Measurements from ENCODE around the gene TRIM72. TPM values are rescaled to one million over a fixed set of nuclear protein-coding genes. Genes with fewer than 3 reads are reported as not detected.

TRIM72 gene
- total and polyA plus RNA-seq, 2 of the 4 experiments (the other 2 are of a cell fraction): not detected

DNA sequence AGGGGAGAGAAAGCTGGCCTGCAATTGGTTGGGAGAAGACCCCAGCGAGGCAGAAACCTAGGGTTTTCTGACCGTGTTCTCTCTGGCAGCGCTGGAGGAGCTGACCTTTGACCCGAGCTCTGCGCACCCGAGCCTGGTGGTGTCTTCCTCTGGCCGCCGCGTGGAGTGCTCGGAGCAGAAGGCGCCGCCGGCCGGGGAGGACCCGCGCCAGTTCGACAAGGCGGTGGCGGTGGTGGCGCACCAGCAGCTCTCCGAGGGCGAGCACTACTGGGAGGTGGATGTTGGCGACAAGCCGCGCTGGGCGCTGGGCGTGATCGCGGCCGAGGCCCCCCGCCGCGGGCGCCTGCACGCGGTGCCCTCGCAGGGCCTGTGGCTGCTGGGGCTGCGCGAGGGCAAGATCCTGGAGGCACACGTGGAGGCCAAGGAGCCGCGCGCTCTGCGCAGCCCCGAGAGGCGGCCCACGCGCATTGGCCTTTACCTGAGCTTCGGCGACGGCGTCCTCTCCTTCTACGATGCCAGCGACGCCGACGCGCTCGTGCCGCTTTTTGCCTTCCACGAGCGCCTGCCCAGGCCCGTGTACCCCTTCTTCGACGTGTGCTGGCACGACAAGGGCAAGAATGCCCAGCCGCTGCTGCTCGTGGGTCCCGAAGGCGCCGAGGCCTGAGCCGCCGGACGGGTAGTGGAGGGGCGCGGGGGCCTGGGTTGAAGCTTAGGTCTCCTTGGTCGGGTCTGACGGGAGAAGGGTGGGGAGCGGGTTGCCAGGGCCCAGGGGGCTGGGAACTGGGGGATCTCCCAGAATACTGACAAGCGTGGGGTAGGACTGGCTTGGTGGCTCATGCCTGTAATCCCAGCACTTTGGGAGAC is 10.4 kb downstream of the TRIM72 start:
- no peak overlapping the region for H3K4ac ChIP-seq (ENCODE audit: low read depth, low read length)
- H2AK5ac ChIP-seq (ENCODE audit: low read depth, low read length): no peak overlapping the region
- CTCF ChIA-PET: no interaction called here
- H3K27ac ChIP-seq (ENCODE audit: insufficient read depth, low read length): no peak overlapping the region
- POLR2A ChIA-PET (ENCODE audit: unreplicated experiment): no interaction called here
- H3K4me2 ChIP-seq (ENCODE audit: low read depth, low read length): no peak overlapping the region
- no peak overlapping the region for H3K14ac ChIP-seq (replicated peaks; ENCODE audit: low read depth, low read length)
- no peak overlapping the region for H4K91ac ChIP-seq (ENCODE audit: insufficient read depth, low read depth, low read length)
- no peaks in the 10 kb centered on the region for H3K36me3 ChIP-seq (ENCODE audit: control insufficient read depth, insufficient read depth, low read length)
- H2AFZ ChIP-seq (replicated peaks; ENCODE audit: low read length, poor library complexity): no peak overlapping the region
- H3K23ac ChIP-seq (ENCODE audit: low read depth, low read length): no peak overlapping the region
- H2BK120ac ChIP-seq (ENCODE audit: low read depth, low read length): no peak overlapping the region
- H3K9me3 ChIP-seq (ENCODE audit: control insufficient read depth, insufficient read depth, low read length): no peaks in the 10 kb centered on the region
- no peak overlapping the region for H4K8ac ChIP-seq (ENCODE audit: low read depth in 2 of 2, low read length in 2 of 2)
- no peaks in the 10 kb centered on the region for H4K20me1 ChIP-seq (ENCODE audit: insufficient read depth, low read length)
- H2BK5ac ChIP-seq (ENCODE audit: low read depth, low read length, poor library complexity, severe bottlenecking): no peak overlapping the region
- peaks cover 17% of the 10 kb centered on the region for H3K27me3 ChIP-seq (ENCODE audit: control insufficient read depth, insufficient read depth, low read length)
- H3K79me1 ChIP-seq (ENCODE audit: low read depth in 1 of 2, low read length in 2 of 2): no peaks in the 10 kb centered on the region
- 63% methylated on average over 28 of the region's 80 CpGs; no CpG with 5 or more reads in 1 of the 2 experiments for WGBS, 2 experiments (ENCODE audit: extremely low coverage in 2 of 2, insufficient read length in 1 of 2)
- DNase-seq (no peak), ATAC-seq (ENCODE audit: low read depth) (no peak)
- no peak overlapping the region for H2AK9ac ChIP-seq (replicated peaks; ENCODE audit: low read depth, low read length, poor library complexity)
- no peak overlapping the region for H2BK20ac ChIP-seq (ENCODE audit: low read depth, low read length)
- H3K9ac ChIP-seq (ENCODE audit: low read depth, low read length): no peak overlapping the region
- no peak overlapping the region for H3K56ac ChIP-seq (ENCODE audit: extremely low read depth, insufficient read depth, low read length)
- intact Hi-C loops (cut with micrococcal nuclease): no loop called here
- TF ChIP-seq MAZ (IDR thresholded peaks at IDR 0.05; ENCODE audit: borderline replicate concordance, low read depth, low read length) (no peak), POLR2A (IDR thresholded peaks at IDR 0.05; ENCODE audit: low read depth, low read length) (no peak), SMC3 (IDR thresholded peaks at IDR 0.05; ENCODE audit: low read depth, low read length) (no peak), RCOR1 (IDR thresholded peaks at IDR 0.05; ENCODE audit: insufficient replicate concordance, low read length) (no peak), MAFK (IDR thresholded peaks at IDR 0.05; ENCODE audit: low read depth, low read length) (no peak), MXI1 (IDR thresholded peaks at IDR 0.05; ENCODE audit: borderline replicate concordance, low read depth, low read length) (no peak), CEBPB (IDR thresholded peaks at IDR 0.05; ENCODE audit: low read depth, low read length) (no peak), CHD1 (IDR thresholded peaks at IDR 0.05; ENCODE audit: low read depth, low read length) (no peak), BHLHE40 (IDR thresholded peaks at IDR 0.05; ENCODE audit: low read depth, low read length) (no peak), RFX5 (IDR thresholded peaks at IDR 0.05; ENCODE audit: low read depth, low read length) (no peak), FOS (IDR thresholded peaks at IDR 0.05; ENCODE audit: low read depth, low read length) (no peak), USF2 (IDR thresholded peaks at IDR 0.05; ENCODE audit: low read depth, low read length) (no peak), RAD21 (IDR thresholded peaks at IDR 0.05; ENCODE audit: low read length) (no peak)
- TF ChIP-seq, protein P1, sequence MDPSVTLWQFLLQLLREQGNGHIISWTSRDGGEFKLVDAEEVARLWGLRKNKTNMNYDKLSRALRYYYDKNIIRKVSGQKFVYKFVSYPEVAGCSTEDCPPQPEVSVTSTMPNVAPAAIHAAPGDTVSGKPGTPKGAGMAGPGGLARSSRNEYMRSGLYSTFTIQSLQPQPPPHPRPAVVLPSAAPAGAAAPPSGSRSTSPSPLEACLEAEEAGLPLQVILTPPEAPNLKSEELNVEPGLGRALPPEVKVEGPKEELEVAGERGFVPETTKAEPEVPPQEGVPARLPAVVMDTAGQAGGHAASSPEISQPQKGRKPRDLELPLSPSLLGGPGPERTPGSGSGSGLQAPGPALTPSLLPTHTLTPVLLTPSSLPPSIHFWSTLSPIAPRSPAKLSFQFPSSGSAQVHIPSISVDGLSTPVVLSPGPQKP (IDR thresholded peaks at IDR 0.05; ENCODE audit: borderline replicate concordance, low read depth, low read length): no peak
- TF ChIP-seq, protein P2, sequence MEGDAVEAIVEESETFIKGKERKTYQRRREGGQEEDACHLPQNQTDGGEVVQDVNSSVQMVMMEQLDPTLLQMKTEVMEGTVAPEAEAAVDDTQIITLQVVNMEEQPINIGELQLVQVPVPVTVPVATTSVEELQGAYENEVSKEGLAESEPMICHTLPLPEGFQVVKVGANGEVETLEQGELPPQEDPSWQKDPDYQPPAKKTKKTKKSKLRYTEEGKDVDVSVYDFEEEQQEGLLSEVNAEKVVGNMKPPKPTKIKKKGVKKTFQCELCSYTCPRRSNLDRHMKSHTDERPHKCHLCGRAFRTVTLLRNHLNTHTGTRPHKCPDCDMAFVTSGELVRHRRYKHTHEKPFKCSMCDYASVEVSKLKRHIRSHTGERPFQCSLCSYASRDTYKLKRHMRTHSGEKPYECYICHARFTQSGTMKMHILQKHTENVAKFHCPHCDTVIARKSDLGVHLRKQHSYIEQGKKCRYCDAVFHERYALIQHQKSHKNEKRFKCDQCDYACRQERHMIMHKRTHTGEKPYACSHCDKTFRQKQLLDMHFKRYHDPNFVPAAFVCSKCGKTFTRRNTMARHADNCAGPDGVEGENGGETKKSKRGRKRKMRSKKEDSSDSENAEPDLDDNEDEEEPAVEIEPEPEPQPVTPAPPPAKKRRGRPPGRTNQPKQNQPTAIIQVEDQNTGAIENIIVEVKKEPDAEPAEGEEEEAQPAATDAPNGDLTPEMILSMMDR (conservative IDR thresholded peaks at IDR 0.05; ENCODE audit: low read depth, low read length): no peak
- in situ Hi-C loops (cut with MboI; ENCODE audit: low sequenced_read_pairs): no loop called here
- H3K18ac ChIP-seq (ENCODE audit: low read depth, low read length): no peak overlapping the region
- dilution Hi-C loops (cut with HindIII; ENCODE audit: low sequenced_read_pairs, unreplicated experiment): no loop called here
- H4K5ac ChIP-seq (ENCODE audit: low read depth, low read length): no peak overlapping the region
- no TSS peak for BruUV-seq (replicated peaks)
- no peak overlapping the region for H3K4me3 ChIP-seq (ENCODE audit: insufficient read depth, low read depth, low read length)
- no peaks in the 10 kb centered on the region for H3K9me1 ChIP-seq (ENCODE audit: insufficient read depth, low read length)
- H2BK15ac ChIP-seq (ENCODE audit: low read depth, low read length): no peak overlapping the region
- H3K4me1 ChIP-seq (ENCODE audit: control insufficient read depth, insufficient read depth, low read length): no peaks in the 10 kb centered on the region
